GM12892 (cell line): Measurements from ENCODE around the gene PTPRN2.

Experiments
- POLR2A ChIP-seq: IDR thresholded peaks from 2 replicates; pipeline ENCODE4 v1.6.1; 2011; ENCODE audit warnings: low read depth, low read length, control low read depth
- POLR2AphosphoS5 ChIP-seq: IDR thresholded peaks from 2 replicates; pipeline ENCODE4 v1.6.1; 2011; ENCODE audit warnings: low read depth, low read length, control low read depth
- TAF1 ChIP-seq: IDR thresholded peaks from 2 replicates; pipeline ENCODE4 v1.6.1; 2011; ENCODE audit warnings: low read depth, mild to moderate bottlenecking, control low read depth, low read length, borderline replicate concordance

DNA sequence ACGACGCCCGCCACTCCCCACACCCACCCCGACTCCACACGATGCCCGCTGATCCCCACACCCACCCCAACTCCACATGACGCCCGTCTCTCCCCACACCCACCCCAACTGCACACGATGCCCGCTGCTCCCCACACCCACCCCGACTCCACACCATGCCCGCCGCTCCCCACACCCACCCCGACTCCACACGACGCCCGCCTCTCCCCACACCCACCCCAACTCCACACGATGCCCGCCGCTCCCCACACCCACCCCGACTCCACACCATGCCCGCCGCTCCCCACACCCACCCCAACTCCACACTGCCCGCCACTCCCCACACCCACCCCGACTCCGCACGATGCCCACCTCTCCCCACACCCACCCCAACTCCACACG lies 933.8 kb downstream of the PTPRN2 start:
- no peak for TF ChIP-seq POLR2A
- TF ChIP-seq POLR2AphosphoS5 = no peak
- TF ChIP-seq TAF1 = no peak
